Upper lobe of left lung (tissue), 4 donors: ENCODE data around the gene FETUB.

Experiments
- CTCF ChIP-seq, 6 experiments: fragments of 450-650 bp in 4 of 6; fragments of 200-600 bp in 2 of 6; sonication (generic) in 2 of 6; IDR thresholded peaks; one replicate each; pipeline ENCODE4 v1.5.1; 2016 to 2019; ENCODE audit warnings: antibody characterized with exemption in 6 of 6
- EP300 ChIP-seq, 4 donors: sonication (generic); formaldehyde crosslinking; IDR thresholded peaks; one replicate each; pipeline ENCODE4 v1.5.1; 2017; ENCODE audit warnings: antibody characterized with exemption in 4 of 4, control low read depth in 2 of 4
- POLR2A ChIP-seq, 4 donors: fragments of 450-650 bp; IDR thresholded peaks; one replicate each; pipeline ENCODE4 v1.5.1; 2016 to 2017; ENCODE audit warnings: antibody characterized with exemption in 4 of 4, mild to moderate bottlenecking in 2 of 4
- POLR2AphosphoS5 ChIP-seq, 2 donors: sonication (generic); formaldehyde crosslinking; IDR thresholded peaks; one replicate each; pipeline ENCODE4 v1.5.1; 2017; ENCODE audit warnings: antibody characterized with exemption in 2 of 2

DNA sequence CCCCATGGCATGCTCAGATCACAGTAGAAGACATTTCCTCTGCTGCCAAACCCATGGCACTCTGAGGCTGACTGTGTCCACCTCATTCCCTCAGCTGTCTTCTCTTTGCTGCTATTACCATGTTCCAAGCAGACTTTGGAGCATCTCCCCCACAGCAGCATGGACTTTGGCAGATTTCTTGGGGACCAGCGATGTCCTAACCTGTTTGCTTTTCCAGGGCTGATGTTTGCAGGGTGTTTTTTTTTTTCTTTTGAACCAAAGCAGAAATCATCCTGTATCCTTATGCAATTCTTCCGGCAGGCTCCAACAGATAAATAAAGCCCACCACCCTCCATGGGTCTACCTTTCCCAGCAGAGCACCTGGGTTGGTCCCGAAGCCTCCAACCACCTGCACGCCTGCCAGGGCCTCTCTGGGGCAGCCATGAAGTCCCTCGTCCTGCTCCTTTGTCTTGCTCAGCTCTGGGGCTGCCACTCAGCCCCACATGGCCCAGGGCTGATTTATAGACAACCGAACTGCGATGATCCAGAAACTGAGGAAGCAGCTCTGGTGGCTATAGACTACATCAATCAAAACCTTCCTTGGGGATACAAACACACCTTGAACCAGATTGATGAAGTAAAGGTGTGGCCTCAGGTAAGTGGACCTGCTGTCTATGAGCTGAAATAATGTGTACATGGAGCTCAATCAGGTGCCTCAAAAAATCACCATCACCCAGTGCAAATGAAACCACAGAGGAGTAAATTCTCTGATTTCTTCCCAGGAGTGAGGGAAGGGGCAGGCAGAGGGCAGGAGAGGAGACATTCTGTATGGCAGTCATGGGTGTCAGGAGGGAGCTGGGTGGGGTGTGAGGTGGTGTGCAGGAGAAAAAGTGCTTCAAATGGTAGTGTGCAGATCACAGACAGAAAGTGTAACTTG, 27.2 kb upstream of the FETUB start, which contains the start of gene AHSG:
- no peak for TF ChIP-seq CTCF (IDR thresholded peaks at IDR 0.05)
- no peak for TF ChIP-seq POLR2A (IDR thresholded peaks at IDR 0.05)
- no peak for TF ChIP-seq POLR2AphosphoS5 (IDR thresholded peaks at IDR 0.05)
- TF ChIP-seq EP300 (IDR thresholded peaks at IDR 0.05) = no peak
